Measurements from ENCODE around the gene SOWAHA. TPM values are rescaled to one million over a fixed set of nuclear protein-coding genes. Genes with fewer than 3 reads are reported as not detected.

SOWAHA gene
- total and polyA plus RNA-seq, 10 of the 15 experiments (the other 5 are each of a cell fraction or from before 2014, with no cell fraction given), result 0.02 to 0.37 (median 0.05) TPM; not detected in 4

DNA sequence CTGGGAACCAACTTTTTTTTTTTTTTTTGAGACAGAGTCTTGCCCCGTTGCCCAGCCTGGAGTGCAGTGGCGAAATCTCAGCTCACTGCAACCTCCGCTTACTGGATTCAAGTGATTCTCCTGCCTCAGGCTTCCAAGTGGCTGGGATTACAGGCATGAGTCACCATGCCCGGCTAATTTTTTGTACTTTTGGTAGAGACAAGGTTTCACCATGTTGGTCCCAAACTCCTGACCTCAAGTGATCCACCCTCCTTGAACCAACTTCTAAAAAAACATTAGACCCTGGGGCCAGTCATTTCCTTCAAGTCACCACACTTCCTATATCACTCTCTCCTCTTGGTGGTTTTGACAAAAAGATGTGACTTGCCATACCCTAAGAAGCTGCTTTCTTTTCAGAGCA lies 28.2 kb downstream of the SOWAHA start (continued):
- no peak for TF ChIP-seq BCLAF1 (IDR thresholded peaks at IDR 0.05)
- TF ChIP-seq CBFB (IDR thresholded peaks at IDR 0.05; ENCODE audit: low read depth), result no peak

- intact Hi-C loops (cut with micrococcal nuclease; ENCODE audit: unreplicated experiment) (no loop called here), in situ Hi-C loops (cut with MboI) (no loop called here)
- H4K20me1 ChIP-seq (ENCODE audit: control insufficient read depth, insufficient read depth), result no peaks in the 10 kb centered on the region
- 80% methylated on average over 8 of the region's 8 CpGs for WGBS (ENCODE audit: insufficient coverage, insufficient replicate concordance, low lambda C conversion rate, missing lambda C conversion rate)
- no peak overlapping the region for H3K4me2 ChIP-seq (ENCODE audit: control insufficient read depth, insufficient read depth)
- FAIRE-seq (no peak), DNase-seq (ENCODE audit: low read depth, low spot score) (no peak), ATAC-seq (no peak)
- no peaks in the 10 kb centered on the region for H3K27me3 ChIP-seq (replicated peaks in 1 of 2; ENCODE audit: control insufficient read depth in 2 of 2, insufficient read depth in 2 of 2, low read length in 1 of 2)
- ChIA-PET SMC1A (ENCODE audit: uncharacterized antibody, unreplicated experiment) (interaction anchor here (0.8 to 1.9 kb wide), 4 partner anchors 10 to 18 kb away, joined by 3 to 5 read pairs (median 4); partner anchors contain the start of genes GDF9 and UQCRQ), RAD21 (ENCODE audit: unreplicated experiment) (interaction anchor here (0.6 kb wide), 1 partner anchor 407 kb away, joined by 3 read pairs; no protein-coding TSS in a partner anchor), CTCF (interaction anchor here (0.6 to 1.3 kb wide), 5 partner anchors 10 to 28 kb away, joined by 3 to 4 read pairs (median 3); no protein-coding TSS in a partner anchor), POLR2A (no interaction called here)
- no peak for TF ChIP-seq NR2C1 (IDR thresholded peaks at IDR 0.05)
- TF ChIP-seq, protein P1, sequence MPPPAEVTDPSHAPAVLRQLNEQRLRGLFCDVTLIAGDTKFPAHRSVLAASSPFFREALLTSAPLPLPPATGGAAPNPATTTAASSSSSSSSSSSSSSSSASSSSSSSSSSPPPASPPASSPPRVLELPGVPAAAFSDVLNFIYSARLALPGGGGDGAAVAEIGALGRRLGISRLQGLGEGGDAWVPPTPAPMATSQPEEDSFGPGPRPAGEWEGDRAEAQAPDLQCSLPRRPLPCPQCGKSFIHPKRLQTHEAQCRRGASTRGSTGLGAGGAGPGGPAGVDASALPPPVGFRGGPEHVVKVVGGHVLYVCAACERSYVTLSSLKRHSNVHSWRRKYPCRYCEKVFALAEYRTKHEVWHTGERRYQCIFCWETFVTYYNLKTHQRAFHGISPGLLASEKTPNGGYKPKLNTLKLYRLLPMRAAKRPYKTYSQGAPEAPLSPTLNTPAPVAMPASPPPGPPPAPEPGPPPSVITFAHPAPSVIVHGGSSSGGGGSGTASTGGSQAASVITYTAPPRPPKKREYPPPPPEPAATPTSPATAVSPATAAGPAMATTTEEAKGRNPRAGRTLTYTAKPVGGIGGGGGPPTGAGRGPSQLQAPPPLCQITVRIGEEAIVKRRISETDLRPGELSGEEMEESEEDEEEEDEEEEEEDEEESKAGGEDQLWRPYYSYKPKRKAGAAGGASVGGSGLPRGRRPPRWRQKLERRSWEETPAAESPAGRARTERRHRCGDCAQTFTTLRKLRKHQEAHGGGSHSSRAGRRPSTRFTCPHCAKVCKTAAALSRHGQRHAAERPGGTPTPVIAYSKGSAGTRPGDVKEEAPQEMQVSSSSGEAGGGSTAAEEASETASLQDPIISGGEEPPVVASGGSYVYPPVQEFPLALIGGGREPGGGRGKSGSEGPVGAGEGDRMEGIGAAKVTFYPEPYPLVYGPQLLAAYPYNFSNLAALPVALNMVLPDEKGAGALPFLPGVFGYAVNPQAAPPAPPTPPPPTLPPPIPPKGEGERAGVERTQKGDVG (CRISPR knock-in tag; IDR thresholded peaks at IDR 0.05), result no peak
- TF ChIP-seq KLF5 (IDR thresholded peaks at IDR 0.05; ENCODE audit: partially characterized antibody), result no peak
- TF ChIP-seq MEF2B (IDR thresholded peaks at IDR 0.05; ENCODE audit: partially characterized antibody, poor library complexity, severe bottlenecking), result no peak
- TF ChIP-seq CTCF (IDR thresholded peaks at IDR 0.05 in 2 of 3, conservative IDR thresholded peaks at IDR 0.05 in 1 of 3; ENCODE audit: control insufficient read depth in 2 of 3, extremely low read depth in 1 of 3, insufficient read depth in 1 of 3, low read depth in 3 of 3, low read length in 3 of 3), result no peak
- no peak for TF ChIP-seq MEF2A (IDR thresholded peaks at IDR 0.05; ENCODE audit: insufficient read depth, low read depth, low read length)
- H3K79me2 ChIP-seq (ENCODE audit: control insufficient read depth, insufficient read depth, low read length), result no peaks in the 10 kb centered on the region
- no TSS peak for BruUV-seq (replicated peaks)
- H3K9ac ChIP-seq (ENCODE audit: control insufficient read depth, insufficient read depth, low read length), result no peak overlapping the region
- H3K27ac ChIP-seq (ENCODE audit: control insufficient read depth, insufficient read depth), result no peak overlapping the region
- H3K4me3 ChIP-seq, result no peak overlapping the region
- H3K9me3 ChIP-seq (replicated peaks; ENCODE audit: control insufficient read depth, insufficient read depth, low read length), result no peaks in the 10 kb centered on the region
- no peaks in the 10 kb centered on the region for H3K4me1 ChIP-seq (ENCODE audit: control insufficient read depth, insufficient read depth, low read length)
- no peak overlapping the region for H2AFZ ChIP-seq (ENCODE audit: control insufficient read depth, low read depth, low read length)
- H3K36me3 ChIP-seq (ENCODE audit: control insufficient read depth in 2 of 2, insufficient read depth in 2 of 2, low read length in 1 of 2), result no peaks in the 10 kb centered on the region
Observed at GRCh38 chr5:132848270-132848669, 35.2 kb downstream of the SOWAHA start.

All from GM12878 (cell line).